ENCODE results near the gene ITGA7.

DNA sequence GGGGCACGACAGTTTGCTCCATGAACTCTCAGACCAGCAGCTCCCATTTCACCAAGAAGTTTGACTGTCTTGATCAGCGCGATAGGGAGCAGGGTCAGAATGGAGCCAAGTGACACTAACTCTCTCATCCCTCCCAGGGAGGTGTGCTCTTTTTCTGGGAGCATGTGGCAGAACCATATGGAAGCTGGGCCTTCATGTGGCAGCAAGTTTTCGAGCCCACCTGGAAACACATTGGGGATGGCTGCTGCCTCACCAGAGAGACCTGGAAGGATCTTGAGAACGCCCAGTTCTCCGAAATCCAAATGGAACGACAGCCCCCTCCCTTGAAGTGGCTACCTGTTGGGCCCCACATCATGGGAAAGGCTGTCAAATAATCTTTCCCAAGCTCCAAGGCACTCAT, 24.0 kb downstream of the ITGA7 start:
- TF ChIP-seq POLR2A (IDR thresholded peaks at IDR 0.05; ENCODE audit: low read depth, low read length): no peak
- TF ChIP-seq BHLHE40 (IDR thresholded peaks at IDR 0.05; ENCODE audit: low read depth, low read length): no peak
- TF ChIP-seq, protein P1, sequence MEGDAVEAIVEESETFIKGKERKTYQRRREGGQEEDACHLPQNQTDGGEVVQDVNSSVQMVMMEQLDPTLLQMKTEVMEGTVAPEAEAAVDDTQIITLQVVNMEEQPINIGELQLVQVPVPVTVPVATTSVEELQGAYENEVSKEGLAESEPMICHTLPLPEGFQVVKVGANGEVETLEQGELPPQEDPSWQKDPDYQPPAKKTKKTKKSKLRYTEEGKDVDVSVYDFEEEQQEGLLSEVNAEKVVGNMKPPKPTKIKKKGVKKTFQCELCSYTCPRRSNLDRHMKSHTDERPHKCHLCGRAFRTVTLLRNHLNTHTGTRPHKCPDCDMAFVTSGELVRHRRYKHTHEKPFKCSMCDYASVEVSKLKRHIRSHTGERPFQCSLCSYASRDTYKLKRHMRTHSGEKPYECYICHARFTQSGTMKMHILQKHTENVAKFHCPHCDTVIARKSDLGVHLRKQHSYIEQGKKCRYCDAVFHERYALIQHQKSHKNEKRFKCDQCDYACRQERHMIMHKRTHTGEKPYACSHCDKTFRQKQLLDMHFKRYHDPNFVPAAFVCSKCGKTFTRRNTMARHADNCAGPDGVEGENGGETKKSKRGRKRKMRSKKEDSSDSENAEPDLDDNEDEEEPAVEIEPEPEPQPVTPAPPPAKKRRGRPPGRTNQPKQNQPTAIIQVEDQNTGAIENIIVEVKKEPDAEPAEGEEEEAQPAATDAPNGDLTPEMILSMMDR (conservative IDR thresholded peaks at IDR 0.05; ENCODE audit: low read depth, low read length): no peak
- TF ChIP-seq FOS (IDR thresholded peaks at IDR 0.05; ENCODE audit: low read depth, low read length): no peak
- TF ChIP-seq NFE2L2 (IDR thresholded peaks at IDR 0.05; ENCODE audit: low read depth, low read length): no peak
- TF ChIP-seq CEBPB (IDR thresholded peaks at IDR 0.05; ENCODE audit: low read depth, low read length): no peak
- TF ChIP-seq MAFK (IDR thresholded peaks at IDR 0.05; ENCODE audit: low read depth, low read length): no peak
- TF ChIP-seq RAD21 (IDR thresholded peaks at IDR 0.05; ENCODE audit: low read length): no peak
- TF ChIP-seq, protein P2, sequence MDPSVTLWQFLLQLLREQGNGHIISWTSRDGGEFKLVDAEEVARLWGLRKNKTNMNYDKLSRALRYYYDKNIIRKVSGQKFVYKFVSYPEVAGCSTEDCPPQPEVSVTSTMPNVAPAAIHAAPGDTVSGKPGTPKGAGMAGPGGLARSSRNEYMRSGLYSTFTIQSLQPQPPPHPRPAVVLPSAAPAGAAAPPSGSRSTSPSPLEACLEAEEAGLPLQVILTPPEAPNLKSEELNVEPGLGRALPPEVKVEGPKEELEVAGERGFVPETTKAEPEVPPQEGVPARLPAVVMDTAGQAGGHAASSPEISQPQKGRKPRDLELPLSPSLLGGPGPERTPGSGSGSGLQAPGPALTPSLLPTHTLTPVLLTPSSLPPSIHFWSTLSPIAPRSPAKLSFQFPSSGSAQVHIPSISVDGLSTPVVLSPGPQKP (IDR thresholded peaks at IDR 0.05; ENCODE audit: borderline replicate concordance, low read depth, low read length): no peak

Data from IMR-90 (cell line).